ENCODE data around the gene DNAI1.

- no peak for TF ChIP-seq CTCF (conservative IDR thresholded peaks at IDR 0.05; ENCODE audit: low read depth, low read length)
- no peak for TF ChIP-seq EZH2 (IDR thresholded peaks at IDR 0.05; ENCODE audit: low read length, unreplicated experiment)
These were observed 42.8 kb downstream of the DNAI1 start for GRCh38 chr9:34501372-34501771.

Measured in PC-3 (cell line).